Kidney (tissue), 14 donors: ENCODE data around the gene ATG101. TPM values are rescaled to one million over a fixed set of nuclear protein-coding genes. Genes with fewer than 3 reads are reported as not detected.

ENCODE experiments used
- DNase-seq, 5 donors: peaks; one replicate each; pipeline ENCODE4 v3.0.0-alpha.2; 2013 to 2020
- FAIRE-seq: peaks from 2 replicates; lab custom pipeline; 2012; peaks lifted over from hg19 to GRCh38; lab: Jason Lieb, UNC
- H3K27ac ChIP-seq, 2 donors: one replicate each; pipeline ENCODE4 v1.7.0; 2013; ENCODE audit warnings: low read depth in 2 of 2, low read length in 2 of 2, inconsistent platforms in 1 of 2
- H3K27me3 ChIP-seq: one replicate; pipeline ENCODE4 v1.7.1; 2013; ENCODE audit warnings: low read length, inconsistent platforms; ENCODE audit not compliant: control insufficient read depth, insufficient read depth
- H3K36me3 ChIP-seq, 3 donors: one replicate each; pipeline versions ENCODE4 v1.7.0 to v1.7.1; 2013; ENCODE audit warnings: low read length in 3 of 3, control low read depth in 1 of 3, inconsistent platforms in 1 of 3; ENCODE audit not compliant: insufficient read depth in 3 of 3, control insufficient read depth in 2 of 3
- H3K4me1 ChIP-seq, 3 donors: one replicate each; pipeline versions ENCODE4 v1.7.0 to v1.7.1; 2013; ENCODE audit warnings: low read length in 3 of 3, inconsistent platforms in 1 of 3, low read depth in 1 of 3; ENCODE audit not compliant: control insufficient read depth in 2 of 3, insufficient read depth in 2 of 3
- H3K4me3 ChIP-seq, 3 donors: one replicate each; pipeline versions ENCODE4 v1.7.0 to v1.8.1; 2013; ENCODE audit warnings: low read length in 3 of 3, control low read depth in 1 of 3, inconsistent platforms in 1 of 3
- H3K9ac ChIP-seq, 3 donors: one replicate each; pipeline versions ENCODE4 v1.7.0 to v1.7.1; 2013; ENCODE audit warnings: low read length in 3 of 3, control low read depth in 1 of 3, inconsistent platforms in 1 of 3
- H3K9me3 ChIP-seq, 3 donors: one replicate each; pipeline versions ENCODE4 v1.7.0 to v1.7.1; 2013; ENCODE audit warnings: low read length in 3 of 3, control low read depth in 1 of 3, inconsistent platforms in 1 of 3; ENCODE audit not compliant: control insufficient read depth in 2 of 3, insufficient read depth in 1 of 3
- CTCF ChIP-seq: IDR thresholded peaks from 3 replicates; pipeline ENCODE4 v1.5.1; 2012; ENCODE audit warnings: mild to moderate bottlenecking, moderate library complexity, borderline replicate concordance; ENCODE audit not compliant: insufficient read depth; ENCODE audit errors: extremely low read depth
- intact Hi-C: fragments of 100-400 bp; cut with DNase I; formaldehyde crosslinking; loops from one replicate; pipeline ENCODE4 v1.11.1; 2022
- polyA plus RNA-seq: library from polyadenylated mRNA; stranded (reverse); fragments of 350-450 nt; fragmentation: Illumina TruSeq; extraction: RNeasy Lipid Tissue Mini Kit (QIAGEN cat#74804); gene quantifications from one replicate; pipeline ENCODE4 v1.2.3, GENCODE V29; 2014; ENCODE audit warnings: low read depth, low replicate concordance; ENCODE audit not compliant: insufficient read depth
- total RNA-seq: library from RNA; stranded (reverse); fragmentation: NEBNext Ultra II Directional; extraction: Animal tissue kit (Norgen Biotek cat#: 25700); gene quantifications from one replicate; pipeline ENCODE4 v1.2.1, GENCODE V29; 2021
- donor health status: control.
- donor health status: control.
- donor health status: control.
- donor health status: control.
- donor health status: control.
- donor health status: DM: yes; HTN: yes; CAD: no.
- donor health status: Normal renal cell carcinoma (clear cell type).

Gene ATG101
- total and polyA plus RNA-seq, 2 donors from 2014 or later, result 32.1 to 53.0 TPM

DNA sequence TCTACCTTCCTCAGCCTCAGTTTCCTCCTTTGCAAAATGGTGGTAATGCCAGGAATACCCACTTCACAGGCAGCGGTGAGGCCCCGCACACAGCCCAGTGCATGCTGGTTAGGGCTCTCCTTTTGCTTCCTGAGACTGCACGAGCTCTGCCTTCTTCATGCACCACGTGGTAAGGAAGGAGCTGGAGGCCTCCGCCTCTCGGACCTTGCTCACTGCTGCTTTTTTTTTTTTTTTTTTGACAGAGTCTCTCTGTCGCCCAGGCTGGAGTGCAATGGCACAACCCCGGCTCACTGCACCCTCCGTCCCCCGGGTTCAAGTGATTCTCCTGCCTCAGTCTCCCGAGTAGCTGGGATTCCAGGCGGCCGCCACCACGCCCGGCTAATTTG is 44.9 kb upstream of the ATG101 start:
- no peaks in the 10 kb centered on the region for H3K36me3 ChIP-seq
- H3K4me3 ChIP-seq, result peak overlapping the region in 2 of 3 donors; percentile 40 to 45
- DNase-seq (peak in 3 of 5 donors; percentile 66 to 77 (median 68)), FAIRE-seq (no peak)
- no peaks in the 10 kb centered on the region for H3K27me3 ChIP-seq
- peaks cover 0 to 9% (median 6%) of the 10 kb centered on the region in 3 donors for H3K4me1 ChIP-seq
- H3K9me3 ChIP-seq, result no peaks in the 10 kb centered on the region
- no peak for TF ChIP-seq CTCF
- peak overlapping the region in 2 of 3 donors; percentile 12 for H3K9ac ChIP-seq
- intact Hi-C loops, result loop anchor here (10.0 kb wide), 1 partner anchor 50 kb away; the partner anchor contains the start of gene SMIM41
- peak overlapping the region; percentile 83 to 87 for H3K27ac ChIP-seq

DNA sequence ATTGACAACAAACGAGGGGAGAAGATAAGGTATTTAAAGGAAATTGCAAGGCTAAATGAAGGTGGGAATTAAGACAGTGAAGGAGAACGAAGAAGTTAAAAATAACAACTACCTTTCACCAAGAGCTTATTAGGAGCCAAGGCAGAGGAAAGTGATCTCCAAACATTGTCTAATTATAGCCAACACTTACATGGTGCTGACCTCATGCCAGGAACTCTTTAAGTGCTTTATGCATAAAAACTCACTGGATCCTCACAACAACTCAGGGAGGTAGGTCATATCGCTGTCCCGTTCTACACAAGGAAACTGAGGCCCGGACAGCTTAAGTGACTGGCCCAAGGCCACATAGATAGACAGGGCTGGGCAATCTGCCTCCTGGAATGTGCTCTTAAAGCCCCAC is 43.5 kb upstream of the ATG101 start:
- no peak overlapping the region for H3K27ac ChIP-seq
- no peaks in the 10 kb centered on the region for H3K27me3 ChIP-seq
- no peaks in the 10 kb centered on the region for H3K36me3 ChIP-seq
- intact Hi-C loops, result loop anchor here (10.0 kb wide), 1 partner anchor 49 kb away; the partner anchor contains the start of gene SMIM41
- no peak overlapping the region for H3K4me3 ChIP-seq
- TF ChIP-seq CTCF, result no peak
- H3K9me3 ChIP-seq, result no peaks in the 10 kb centered on the region
- no peak overlapping the region for H3K9ac ChIP-seq
- FAIRE-seq, result no peak
- no peak for DNase-seq
- peaks cover 0 to 9% (median 6%) of the 10 kb centered on the region in 3 donors for H3K4me1 ChIP-seq

DNA sequence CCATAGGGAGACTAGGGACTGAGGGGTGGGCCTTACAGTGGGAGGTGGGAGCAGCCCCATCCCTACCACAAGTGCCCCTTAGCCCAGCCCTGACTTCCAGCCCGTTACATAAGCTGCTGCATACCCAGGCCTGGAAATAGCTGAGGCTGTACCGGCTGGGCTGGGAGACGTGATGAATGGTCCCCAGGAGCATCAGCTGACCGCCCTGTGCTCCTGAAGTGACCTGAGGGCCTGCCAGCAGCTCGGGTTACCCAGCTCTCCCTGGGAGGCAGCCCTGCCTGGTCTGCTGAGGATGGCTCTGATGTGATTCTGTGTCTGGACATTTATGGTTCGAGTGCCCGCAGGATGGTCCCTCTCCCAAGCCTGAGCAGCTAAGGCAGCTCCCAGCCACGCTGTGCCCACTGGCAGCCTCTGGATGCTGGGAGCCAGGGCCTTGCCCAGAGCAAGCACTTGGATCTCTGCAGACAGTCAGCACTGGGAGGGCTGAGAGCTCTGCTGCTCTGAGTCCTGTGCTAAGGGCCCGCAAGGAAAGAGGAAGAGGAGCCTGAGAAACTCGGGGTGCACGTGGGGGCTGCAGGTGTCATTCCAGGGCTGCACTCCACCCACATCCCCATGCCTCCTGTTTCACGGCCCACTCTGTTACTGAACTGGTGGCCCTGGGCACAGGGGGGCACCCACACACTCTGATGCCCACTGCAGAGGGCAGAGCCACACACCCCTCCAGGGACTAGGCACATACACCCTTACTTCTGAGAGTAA is 42.5 kb upstream of the ATG101 start:
- intact Hi-C loops, result loop anchor here (10.0 kb wide), 1 partner anchor 48 kb away; the partner anchor contains the start of gene SMIM41
- peak in 4 of 5 donors; percentile 55 to 77 (median 62) for DNase-seq
- H3K9ac ChIP-seq, result no peak overlapping the region

More for the DNA sequence above, 42.5 kb upstream of the ATG101 start:
- no peak for FAIRE-seq
- Histone ChIP-seq H3K27me3 (no peaks in the 10 kb centered on the region), H3K4me1 (peaks cover 0 to 12% (median 10%) of the 10 kb centered on the region in 3 donors), H3K4me3 (no peak overlapping the region), H3K36me3 (no peaks in the 10 kb centered on the region), H3K9me3 (no peaks in the 10 kb centered on the region), H3K27ac (no peak overlapping the region)
- no peak for TF ChIP-seq CTCF
